Nucleus accumbens (tissue), 56 donors: Measurements from ENCODE around the gene FAM216B.

Experiments used
- DNase-seq, 56 donors: peaks; one replicate each; lab custom pipeline; 2025; lab: John Stamatoyannopoulos, UW

FAM216B gene

DNA sequence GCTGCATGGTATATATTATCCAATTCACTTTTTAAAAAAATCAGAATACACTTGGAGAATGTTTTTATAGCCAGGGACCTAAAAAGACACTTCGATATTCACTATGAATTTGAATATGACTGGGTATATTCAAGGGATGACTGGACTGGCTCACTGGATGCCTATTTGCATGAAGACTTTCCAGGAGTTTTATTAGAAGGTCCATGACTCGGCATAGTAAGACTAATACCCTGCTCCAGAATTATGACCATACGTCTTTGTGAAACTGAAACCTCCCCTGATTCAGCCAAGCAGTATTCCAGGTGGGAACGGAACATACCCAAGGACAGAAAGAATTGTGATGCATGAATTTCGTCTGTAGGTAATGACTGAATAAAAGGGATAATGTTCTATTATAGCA lies 3.9 kb upstream of the FAM216B start:
- DNase-seq, result no peak

DNA sequence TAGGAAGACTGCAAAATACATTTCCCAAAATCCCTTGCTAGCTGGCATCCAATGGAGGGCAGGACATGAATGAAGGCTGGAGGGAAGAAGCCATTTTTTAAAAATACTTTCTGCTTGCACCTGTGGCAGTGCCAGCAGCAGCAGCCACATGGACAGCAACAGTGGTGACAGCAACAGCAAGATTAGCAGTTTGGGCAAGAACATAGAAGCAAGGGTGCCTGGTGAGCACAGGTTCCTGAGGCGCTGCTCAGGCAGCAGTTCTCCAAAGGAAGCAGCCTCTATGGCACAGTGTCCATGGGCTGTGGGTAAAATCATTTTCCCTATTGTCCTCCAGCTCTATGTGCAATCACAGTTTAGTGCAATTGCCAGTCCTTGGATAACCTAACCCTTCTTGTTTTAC lies 1.3 kb upstream of the FAM216B start:
- DNase-seq, result no peak

DNA sequence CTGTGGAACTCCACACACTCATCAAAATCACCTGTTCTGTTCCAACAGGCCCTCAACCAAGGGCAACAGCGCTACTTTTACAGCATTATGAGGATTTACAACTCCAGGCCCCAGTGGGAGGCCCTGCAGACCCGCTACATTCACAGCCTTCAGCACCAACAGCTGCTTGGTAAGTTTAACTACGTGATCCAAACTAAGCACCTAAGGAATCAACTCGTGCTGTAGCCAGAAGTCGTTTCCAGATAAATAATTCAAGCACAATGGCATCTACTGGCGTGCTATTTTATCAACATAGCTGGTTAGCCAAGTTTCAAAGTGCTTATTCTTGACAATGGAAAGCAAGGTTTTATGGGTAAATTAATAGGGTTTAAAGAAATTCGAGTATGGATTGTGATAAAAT lies 5.3 kb downstream of the FAM216B start:
- DNase-seq, result no peak

DNA sequence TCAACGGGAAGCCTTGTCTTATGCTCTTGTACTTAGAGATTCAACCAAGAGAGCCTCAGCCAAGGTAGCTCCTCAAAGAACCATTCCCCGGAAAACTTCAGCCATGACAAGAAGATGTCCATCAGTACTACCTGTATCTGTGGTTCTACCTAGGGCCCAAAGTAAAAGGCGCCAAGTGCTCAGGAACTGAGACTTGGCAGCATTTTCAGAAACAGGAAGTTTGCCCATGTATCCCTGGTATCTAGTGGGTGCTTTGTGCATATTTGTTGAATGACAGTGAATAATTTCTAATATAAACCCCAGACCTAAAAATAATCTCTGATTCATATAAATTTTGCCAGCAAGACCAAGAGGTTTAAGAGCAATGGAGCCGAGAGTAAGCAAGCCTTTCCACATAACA lies 7.2 kb downstream of the FAM216B start:
- DNase-seq, result no peak

DNA sequence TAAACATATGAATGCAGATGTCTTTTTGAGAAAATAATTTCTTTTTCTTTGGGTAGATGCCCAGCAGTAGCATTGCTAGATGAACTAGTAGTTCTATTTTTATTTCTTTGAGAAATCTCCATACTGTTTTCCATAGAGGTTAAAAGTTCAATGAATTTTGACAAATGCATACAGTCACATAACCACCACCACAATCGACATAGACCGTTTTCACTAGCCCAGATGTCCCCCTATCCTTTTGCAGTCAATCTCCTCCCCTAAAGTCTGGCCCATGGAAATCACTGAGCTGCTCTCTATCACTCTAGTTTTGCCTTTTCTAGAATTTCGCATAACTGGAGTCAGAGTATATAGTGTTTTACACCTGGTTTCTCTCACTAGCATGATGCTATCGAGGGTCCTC lies 10.8 kb downstream of the FAM216B start:
- DNase-seq, result no peak

DNA sequence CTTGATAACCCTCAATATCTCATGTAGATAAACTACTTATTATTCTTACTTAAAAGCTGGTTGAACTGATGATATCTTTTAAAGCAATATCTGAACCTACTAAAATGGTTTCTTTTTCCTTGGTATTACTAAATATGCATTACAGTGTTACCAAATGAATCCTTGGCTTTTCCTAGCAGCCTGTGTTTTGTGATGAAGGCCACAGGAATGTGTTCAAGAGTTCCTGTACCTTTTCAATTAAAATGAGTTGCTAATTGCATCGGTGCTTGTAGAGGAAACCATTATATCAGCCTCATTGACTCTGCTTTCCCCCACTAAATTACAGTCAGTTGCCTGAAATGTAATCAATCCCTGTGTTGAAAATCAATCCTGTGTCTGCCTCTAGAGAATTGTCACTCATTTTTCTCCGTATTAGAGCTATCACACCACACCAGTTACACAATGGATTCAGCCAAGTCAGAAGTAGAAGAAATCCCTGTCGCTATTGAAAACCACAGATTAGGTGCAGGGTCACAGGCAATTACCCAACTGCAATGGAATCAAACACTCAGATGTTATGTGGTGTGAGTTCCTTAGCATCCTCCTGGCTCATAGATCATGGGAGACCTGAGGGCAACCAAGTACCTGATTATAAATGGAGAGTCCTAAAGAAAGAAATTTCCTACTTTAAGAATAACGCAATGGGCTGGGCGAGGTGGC lies 13.3 kb downstream of the FAM216B start:
- no peak for DNase-seq

DNA sequence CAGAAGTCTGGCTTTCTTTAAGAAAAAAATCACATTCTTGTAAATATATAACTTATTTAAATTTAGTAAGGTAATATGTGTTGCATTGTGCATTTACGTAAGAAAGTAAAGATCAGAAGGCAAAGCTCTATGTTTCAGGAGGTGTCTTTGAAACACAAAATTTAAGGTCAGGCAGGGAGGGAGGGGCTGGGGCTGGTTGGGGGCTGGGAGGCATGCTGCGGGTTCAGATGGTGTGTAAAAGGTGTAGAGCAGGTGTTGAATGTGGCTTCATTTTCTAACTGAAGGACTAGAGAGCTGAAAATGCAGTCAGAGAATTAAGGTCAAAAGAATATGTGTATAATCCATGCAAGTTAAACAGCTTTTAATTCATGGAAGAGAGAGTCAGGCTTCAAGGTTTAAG lies 14.3 kb downstream of the FAM216B start:
- DNase-seq, result no peak

DNA sequence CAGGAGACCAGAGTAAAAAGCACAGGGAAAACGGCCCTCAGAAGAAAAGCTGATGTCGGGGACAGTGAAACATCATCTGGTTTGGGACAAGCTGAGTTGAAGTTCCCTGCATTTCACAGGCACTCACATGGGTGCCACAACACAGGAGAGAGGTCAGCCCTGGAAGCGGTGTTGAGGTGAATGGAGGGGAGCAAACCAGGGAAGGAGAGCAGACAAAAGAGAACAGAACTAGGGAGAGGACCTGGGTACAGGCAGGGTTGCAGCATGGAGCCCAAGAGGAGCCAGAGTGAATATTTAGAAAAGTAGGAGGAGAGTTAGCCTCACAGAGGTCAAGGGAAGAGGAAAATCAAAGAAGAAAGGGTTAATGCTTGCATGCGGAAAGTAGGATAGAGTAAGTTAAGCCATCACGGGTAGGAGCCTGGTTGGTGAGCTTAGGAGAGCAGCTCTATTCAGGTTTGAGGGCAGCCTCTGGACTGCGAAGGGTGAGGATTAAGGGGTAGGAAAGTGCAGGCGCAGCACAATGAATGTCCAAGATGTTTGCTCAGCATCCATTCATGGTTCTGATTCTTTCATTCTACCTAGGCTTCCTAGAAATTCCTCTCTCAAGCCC lies 15.5 kb downstream of the FAM216B start:
- no peak for DNase-seq

DNA sequence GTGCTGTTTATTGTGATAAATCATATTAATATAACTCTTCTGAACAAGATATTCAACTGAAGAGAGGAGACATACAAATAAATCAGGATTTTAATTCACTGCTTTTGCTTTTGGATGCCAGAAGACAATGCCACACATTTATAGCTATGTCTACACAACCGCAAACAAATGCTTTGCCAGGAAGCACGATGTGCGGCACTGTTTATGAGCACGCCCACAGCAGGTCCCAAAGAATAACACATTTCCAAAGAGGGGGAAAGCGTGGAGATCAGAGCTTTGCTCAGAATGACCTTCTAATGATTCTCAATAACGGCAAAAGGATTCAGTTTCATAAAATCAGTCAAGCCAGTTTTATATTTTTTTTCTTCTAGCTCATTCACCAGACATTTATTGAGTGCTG lies 16.7 kb downstream of the FAM216B start:
- no peak for DNase-seq

DNA sequence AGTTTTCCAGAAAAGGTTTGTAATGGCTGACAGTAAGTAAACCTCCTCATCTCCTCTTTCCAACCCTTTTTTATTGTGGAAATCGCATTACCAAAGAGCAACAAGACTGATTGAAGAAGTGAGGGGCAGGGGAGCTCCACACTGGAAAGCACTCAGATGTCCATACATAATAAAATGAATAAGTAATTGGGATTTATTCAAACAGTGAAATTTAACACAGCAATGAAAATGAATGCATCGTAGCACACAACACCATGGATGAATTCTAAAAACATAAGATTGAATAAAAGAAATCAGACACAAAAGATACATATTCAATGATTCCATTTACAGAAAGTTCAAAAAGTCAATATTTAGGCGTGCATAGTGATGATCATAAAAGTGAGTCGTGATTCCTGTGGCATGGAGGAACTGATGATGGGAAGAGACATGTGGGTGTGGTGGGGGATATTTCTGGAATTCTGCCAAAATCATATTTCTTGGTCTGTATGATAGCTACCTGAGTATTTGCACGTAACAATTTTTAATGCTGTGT lies 18.8 kb downstream of the FAM216B start:
- no peak for DNase-seq

DNA sequence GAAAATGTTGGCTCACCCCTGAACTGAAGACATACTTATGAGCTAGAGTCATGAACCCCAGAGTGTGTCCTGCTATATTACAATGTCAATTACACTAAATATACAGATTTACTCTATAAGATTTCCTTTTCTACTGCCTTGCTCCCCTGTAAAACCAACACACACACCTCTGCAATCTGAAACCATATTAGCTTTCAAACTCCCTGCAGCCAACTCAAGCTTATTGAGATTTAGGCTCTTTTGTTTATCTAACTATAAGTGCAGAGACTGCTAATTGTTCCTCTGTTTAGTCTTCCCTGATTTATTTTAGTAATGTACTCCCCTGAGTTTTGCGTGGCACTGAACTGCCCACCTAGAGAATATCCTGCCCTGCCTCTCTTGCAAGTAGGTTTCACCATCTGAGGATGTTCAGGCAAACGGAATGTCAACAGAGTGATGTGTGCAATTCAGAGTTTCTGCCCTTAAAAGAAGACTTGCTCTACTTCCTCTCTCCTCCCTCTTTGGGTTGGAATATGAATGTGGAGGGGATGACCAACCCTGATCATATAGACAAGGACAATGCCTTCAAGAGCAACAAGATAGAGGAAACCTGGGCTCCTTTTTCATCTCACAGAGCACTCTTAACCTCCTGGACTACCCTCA lies 22.3 kb downstream of the FAM216B start:
- no peak for DNase-seq

DNA sequence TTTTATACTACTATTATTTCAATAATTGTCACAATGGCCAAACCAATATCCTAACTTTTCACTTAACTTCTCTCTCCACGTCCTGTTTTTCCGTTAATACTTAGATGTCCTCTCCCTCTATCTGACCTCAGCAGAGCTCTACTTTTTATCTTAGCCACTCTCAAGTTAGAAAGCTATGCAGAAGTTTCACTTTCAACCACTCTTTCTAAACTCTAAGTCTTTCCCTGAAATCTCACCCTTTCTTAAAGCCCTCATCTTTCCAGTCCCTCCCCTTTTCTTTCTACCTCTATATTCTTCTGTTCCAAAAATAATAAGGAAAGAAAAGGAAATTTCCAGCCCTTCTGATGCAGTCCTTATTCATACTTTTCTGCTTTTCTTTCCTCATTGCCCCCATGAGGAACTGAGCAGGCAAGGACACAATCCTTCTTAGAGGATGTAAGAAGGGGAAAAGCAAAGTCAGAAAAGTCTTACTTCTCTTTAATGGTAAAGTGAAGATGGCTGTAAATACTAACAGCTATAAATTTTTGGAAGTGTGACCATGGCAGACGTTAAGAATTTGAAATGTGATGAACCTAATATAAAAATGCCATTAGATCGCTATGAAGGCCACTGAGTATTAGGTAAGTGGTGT lies 23.0 kb downstream of the FAM216B start:
- no peak for DNase-seq

DNA sequence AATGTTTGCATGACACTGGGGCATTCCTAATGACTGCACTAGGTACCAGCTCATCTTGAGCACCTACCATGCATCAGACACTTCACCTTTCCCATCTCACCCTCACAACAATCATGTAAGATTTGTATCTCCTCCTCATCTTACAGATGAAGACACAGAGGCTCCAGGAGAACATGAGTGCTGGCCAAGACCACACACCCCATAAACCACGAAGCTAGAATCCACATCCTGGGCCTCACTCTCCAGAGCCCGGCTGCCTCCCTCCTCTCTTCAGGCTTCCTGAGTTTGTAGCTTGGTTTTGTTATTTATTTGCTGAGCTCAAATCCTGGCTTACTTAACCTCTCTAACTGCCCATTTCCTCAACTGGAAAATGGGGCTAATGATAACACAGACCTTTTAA lies 25.9 kb downstream of the FAM216B start:
- no peak for DNase-seq

DNA sequence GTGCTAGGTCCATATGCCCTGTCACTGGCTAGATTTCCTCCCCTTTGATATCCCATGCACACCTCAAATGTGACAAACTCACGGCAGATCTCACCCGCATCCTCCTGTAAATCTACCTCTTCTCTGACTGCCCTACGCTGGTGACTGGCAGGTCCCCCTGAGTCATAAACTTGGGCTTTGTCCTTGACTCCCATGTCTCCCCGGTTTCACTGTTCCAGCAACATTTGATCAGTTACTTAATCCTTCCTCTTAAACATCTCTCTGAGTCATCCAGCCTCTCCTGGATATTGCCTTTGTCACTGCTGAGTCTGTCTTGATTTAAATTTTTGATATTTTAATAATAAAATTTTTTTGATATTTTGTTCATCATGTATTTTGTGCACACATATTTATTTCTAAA lies 26.5 kb downstream of the FAM216B start:
- no peak for DNase-seq

DNA sequence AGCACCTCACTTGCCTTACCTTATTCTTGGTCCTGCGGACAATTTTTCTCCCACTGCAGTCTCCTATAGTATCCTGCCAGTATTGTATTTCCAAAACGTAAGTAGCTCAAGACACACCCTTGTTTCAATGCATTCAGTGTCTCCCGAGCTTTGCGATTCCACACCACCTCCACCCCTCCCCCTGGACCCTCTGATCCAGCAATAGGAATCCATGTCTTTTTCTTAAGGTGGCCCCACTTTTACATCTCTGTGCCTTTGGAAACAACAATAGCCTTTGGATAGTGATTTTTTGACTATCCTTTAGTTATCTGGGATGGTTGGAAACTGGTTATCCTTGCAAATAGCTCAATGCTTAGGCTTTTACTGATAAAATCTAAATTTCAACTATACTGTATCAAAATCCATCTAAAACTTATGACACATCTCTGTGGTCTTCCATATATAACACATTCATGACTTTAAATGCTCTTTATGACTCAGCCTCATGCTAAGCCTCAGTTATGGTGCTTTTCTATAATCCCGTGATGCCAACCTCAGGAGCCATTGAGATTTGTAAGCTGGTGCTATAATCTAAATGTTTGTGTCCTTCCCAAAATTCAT lies 27.1 kb downstream of the FAM216B start:
- DNase-seq, result no peak

DNA sequence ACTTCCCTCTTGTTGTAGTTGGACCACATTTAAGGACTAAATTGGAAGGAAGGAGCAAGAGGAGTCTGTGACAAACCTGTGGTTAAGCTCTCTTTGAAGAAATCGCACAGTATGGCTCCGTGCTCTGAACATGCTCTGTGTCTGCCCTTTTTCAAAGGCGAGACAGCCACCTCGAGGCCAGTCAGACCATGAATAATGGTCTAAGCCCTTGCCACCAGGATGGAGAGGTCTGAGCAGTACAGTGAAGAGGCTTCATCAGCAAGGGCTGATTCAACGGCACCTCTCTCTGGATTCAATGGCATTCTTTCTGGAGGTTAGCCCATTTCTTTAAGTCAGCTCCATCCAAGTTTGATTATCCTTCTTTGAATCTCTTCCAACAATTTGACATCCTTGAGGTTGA lies 30.9 kb downstream of the FAM216B start:
- no peak for DNase-seq

DNA sequence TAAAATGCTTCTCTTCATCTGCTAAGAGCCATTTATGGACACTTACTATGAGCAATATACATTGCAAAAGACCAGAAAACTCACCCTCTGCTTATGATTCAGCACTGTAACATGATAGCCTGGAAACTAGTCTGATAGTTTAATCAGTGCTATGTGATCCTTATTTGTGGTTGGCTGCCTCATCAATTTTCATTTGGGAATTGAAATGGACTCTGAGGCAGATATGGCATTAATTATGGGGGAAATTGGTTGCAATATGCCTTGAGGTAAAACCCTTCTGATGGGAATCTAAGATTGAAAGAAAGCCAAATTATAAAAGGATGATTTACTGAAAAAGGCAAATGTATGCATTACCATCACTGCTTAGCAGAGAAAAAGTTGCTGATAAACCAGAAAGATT lies 33.5 kb downstream of the FAM216B start:
- no peak for DNase-seq

DNA sequence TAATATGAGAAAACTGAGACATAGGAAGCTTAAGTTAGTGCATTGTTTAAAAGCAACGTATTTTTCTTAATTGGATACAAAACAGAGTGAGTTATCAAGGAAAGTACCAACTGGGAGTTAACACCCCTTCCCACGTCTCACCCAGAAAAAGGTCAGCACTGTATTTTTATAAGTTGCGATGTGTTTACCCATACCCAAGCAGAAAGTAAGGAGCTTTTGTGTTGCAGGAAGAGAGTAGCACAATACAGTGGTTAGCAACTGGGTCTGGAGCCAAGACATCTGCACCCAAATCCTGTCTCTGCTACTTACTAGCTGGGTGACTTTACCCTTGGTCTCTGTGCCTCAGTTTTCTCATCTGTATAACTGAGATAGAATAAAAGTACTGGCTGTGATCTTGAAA lies 34.3 kb downstream of the FAM216B start:
- no peak for DNase-seq

DNA sequence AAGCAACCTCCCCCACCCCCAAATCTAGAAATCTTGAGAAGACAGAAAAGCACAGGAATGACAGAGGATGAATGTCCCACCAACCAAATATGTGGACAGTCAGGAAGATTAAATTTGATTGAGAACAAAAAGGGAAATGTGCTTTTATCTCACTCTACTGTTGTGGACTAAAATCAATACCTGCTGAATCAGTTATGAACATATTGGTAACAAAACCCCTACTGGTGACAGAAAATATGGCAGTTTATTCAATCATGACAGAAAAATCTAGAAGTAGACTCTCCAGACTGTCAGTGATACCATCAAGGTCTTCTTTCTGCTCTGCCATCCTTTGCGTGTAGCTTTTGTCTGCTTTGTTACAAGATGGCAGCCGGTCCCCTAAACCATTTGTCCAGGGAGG lies 35.2 kb downstream of the FAM216B start:
- DNase-seq, result no peak

DNA sequence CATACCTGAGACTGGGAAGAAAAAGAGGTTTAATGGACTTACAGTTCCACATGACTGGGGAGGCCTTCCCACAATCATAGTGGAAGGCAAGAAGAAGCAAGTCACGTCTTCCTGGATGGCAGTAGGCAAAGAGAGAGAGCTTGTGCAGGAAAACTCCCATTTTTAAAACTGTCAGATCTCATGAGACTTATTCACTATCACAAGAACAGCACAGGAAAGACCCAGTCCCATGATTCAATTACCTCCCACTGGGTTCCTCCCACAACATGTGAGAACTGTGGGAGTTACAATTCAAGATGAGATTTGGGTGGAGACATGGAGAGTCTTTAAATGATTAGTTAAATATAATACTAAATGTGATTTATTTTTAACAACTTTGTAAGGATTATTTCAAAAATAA lies 38.3 kb downstream of the FAM216B start:
- peak in 16 of 56 donors; percentile 0 to 51 (median 10) for DNase-seq

DNA sequence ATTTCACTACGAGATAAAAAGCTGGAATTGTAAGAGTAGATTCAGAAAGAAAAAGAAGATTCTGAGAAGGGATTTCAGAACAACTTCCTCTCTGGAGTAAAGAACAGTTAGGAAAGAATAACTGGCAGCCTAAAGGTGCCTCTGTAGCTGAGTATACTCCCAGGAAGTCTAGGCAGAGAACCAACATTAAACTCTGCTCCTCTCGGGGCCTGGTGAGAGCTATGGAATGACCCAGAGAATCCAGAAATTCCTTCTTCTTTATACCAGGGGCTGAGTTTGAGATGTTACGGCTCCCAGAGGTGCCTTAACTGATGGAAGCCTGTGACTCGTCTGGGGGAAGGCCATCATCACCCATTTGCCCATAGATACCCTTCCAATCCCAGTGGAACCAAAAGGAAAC lies 39.1 kb downstream of the FAM216B start:
- DNase-seq, result no peak
